Activated T-cell treated with anti-CD3 and anti-CD28 coated beads, Interleukin-2, amount 50 U/mL, for 1 hour (primary cell): ENCODE measurements around the gene ANKMY1.

ENCODE experiments used
- DNase-seq: peaks from one replicate; pipeline ENCODE4 v3.0.0-alpha.2; 2020

ANKMY1 gene

DNA sequence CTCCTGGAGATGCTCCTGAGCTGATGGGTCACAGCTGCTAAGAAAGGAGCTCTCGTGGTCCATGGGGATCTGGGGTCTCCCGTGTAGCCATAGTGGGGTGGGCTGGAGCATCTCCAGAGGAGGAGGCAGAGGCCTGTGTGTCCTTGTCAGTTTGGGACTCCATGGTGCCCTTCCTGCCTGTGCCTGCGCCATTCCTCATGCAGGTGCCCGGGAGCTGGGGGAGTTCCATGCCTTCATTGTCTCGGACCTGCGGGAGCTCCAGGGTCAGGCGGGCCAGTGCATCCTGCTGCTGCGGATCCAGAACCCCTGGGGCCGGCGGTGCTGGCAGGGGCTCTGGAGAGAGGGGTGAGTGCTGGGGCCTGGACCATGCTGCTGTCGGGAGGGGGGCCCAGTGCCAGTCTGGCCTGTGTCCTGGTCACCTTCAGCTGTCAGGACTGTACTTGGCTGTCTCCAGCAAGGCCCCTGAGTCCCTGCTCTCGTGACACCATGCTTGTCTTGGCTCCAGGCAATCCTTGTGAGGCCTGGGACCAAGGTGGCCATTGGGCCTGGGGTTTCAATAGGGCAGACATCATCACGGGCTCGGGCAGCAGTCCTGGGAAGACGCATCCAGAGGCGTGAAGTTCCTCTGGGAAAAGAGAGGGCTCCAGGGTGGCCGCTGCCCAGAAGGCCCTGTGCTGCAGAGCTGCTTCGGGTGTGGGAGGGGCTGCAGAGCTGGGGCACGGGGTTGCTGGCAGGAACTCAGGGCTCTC, 36.1 kb upstream of the ANKMY1 start:
- DNase-seq, result peak; percentile 13

DNA sequence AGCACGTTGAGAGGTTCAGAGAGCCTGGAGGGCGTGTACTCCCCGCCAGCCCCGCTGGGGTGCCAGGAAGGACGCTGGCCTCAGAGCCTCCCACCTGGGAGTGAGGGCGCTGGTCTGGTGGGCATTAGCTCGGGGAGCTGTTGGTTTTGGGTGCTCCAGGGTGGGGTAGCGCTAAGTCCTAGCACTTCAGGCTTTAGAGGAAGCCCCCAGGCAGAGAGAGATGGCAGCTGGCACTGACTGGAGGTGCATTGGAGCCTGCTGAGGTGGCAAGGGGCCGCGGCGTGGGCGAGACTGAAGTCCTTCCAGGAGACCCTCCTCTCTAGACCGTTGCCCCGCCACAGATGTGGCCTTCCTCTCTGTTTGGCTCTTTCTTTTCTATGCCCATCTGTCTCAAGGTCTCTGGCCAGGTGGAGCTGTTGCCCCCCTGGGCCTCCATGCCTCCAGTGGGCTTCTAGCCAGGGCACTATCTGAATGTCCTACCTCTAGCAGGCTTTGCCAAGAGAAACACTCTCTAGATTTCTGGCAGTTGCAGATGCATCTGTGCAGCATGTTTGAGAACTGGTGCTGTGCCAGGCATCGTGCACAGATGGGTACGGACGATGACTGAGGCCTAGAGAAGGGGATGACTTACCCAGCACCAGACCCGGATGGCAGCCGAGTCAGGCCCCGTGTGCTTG, 35.4 kb upstream of the ANKMY1 start:
- DNase-seq, result peak; percentile 5

DNA sequence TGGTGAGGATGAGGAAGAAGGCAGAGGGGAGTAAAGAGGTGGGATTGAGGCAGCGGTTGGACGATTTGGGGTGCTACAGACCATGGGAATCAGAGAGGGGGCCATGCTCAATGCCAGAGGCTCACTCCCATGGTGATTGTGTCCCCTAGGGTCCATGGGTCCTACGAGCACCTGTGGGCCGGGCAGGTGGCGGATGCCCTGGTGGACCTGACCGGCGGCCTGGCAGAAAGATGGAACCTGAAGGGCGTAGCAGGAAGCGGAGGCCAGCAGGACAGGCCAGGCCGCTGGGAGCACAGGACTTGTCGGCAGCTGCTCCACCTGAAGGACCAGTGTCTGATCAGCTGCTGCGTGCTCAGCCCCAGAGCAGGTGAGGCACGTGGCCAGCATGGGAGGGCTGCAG, 34.0 kb upstream of the ANKMY1 start:
- peak; percentile 13 for DNase-seq

DNA sequence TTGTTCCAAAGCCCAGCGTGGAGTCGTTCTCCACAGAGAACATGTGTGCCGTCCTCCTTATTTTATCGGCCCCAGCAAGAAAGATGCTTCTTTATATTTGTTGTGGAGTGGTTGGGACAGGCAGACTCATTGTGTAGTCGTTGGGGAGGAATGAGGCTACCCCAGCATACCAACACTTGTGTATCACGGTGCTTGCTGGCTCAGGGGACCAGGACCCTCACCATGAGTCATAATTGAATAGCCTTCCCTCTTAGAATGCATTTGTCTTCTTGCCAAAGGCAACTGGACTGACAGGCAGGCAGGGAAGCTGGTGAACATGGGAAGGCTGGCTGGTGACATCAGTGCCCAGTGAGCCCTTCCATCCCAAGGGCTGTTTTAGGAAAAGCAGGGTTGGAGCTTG, 33.4 kb upstream of the ANKMY1 start:
- no peak for DNase-seq

DNA sequence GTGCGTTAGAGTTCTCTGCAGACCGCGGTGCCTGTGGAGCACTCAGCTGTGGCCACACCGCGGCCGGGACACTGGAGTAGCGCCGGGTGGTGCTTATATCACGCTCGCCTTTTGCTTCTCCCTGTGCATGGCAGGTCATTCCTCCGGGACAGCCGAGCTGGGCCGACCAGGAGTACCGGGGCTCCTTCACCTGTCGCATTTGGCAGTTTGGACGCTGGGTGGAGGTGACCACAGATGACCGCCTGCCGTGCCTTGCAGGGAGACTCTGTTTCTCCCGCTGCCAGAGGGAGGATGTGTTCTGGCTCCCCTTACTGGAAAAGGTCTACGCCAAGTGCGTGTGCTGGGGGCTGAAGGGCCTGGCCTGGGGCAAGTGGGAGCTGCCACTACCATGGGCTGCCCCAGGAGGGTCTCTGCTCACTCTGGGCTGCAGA, 32.9 kb upstream of the ANKMY1 start:
- peak; percentile 4 for DNase-seq

DNA sequence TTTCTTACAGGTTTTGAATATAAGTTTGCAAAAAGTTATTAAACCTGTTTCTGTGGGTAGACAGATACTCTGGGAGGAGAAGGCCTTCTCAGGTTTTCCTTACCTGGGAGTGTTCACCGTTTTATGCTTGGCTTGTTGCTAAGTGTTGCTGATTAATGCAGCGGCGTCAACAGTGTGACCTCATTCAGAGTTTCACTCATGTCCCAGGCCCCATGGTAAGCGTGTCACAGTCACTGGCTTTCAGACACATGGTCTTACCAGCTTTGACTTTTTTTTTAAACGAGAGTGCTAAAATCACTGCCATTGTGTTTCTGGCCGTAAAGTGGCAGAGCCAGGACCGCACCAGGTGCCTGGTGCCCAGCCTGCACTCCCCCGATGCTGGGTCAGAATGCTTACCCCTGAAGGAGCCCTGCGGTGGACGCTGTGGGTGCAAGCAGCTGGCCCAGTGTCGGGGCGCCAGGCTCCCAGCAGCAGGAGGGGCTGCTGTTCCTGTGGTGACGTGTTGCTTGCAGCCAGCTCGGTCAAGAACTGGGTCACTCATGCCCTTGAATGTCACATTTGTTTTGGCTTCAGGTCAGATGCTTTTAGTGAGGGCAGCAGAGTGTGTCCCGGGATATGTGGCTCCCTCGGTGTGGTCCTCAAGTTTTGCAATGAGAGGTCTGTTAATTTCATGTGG, 32.2 kb upstream of the ANKMY1 start:
- peak; percentile 4 for DNase-seq

DNA sequence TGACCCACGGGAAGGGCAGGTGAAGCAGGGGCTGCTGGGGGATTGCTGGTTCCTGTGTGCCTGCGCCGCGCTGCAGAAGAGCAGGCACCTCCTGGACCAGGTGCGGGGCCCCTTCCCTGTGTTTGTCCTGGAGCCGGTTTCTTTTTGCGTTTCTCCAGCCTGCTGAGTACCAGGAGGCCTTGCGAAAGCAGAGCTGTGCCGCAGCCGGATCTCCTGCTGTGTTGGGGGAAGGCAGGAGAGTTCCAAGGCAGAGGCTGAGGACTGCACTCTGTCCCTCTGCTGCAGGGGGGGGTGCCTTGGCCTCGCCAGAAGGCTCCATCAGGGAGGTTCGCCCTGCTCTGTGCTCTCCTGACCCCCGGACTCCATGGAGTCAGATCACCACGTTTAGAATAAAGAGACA, 31.6 kb upstream of the ANKMY1 start:
- DNase-seq, result peak; percentile 10

DNA sequence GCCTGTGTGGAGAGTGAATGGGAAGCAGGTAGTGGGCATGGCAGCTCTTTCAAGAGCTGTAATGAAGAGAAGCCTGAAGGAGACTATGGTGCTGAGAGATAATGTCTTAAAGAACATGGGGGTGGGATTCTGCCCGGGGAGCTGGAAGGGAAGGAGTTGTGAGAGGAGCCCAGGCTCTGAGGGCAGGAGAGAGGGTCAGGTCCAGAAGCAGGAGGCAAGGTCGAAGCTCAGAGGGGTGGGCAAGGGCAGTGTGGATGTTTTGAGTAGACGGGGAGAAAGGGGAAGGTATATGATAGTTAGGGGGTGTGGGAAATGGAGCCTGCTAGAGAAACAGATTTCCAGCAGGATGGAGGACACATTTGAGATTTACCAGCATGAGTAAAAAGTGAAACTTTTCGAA, 30.9 kb upstream of the ANKMY1 start:
- peak; percentile 7 for DNase-seq

DNA sequence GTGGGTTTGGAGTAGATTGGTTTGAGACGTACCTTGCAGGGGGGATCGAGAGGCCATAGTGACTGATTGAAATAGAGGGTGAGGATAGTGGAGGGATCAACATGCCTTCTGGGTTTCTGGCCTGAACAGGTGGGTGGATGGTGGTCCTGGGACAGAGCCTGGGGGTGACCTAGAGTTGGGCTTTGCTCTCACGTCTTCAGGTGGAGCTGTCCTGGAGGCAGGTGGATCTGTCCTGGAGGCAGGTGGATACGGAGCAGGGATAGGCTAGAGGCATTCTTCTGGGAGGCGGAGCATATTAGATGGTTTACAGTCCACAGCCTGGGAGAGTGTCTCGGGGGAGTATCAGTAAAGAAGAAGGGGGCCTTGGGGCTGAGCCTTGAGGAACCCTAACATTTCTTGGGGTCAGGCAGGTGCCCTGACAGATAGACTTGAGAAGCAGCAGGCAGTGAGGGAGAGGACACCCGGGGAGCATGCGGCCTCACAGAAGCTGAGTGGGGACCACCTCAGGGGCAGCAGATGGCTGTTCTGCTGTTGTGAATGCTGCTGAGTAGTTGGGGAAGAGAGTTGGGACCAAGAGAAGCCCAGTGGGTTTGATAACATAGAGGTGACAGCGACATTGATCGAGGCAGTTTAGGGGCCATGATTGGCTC, 30.3 kb upstream of the ANKMY1 start:
- DNase-seq, result no peak

DNA sequence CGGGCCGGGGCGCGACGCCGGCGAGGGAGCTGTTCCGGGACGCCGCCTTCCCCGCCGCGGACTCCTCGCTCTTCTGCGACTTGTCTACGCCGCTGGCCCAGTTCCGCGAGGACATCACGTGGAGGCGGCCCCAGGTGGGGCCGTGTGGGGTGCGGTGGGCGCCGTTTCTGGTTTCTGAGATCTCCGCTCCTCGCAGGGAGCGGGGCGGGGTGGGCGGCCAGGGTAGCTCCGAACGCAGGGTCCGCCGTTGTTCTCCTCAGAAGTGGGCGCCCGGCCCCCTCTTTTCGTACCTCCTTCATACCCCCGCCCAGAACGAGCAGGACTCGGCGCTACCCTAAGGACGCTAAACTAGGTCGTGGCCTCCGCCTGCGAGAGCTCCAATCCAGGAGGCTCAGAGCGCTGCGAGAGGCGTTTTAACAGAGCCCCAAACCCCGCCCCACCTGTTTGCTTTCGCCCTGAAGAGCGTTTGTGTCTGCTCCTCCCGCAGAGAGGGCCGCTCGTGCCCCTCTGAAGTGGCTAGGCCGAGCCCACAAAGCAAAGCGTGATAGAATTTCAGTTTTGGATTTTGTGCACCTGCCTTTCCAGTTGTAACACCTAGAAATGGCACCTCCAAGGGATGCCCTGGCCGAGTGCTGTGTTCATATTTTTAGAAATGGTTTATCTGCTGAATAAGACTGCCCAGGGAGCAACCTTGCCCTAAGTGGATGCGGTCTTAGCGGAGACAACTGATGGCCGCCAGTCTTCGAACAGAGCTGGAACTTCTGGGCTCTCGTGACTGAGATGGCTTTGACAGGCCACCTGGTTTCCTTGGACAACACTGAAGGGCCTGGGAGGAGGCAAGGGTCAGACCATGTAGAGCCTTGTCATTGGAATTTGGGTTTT, 29.4 kb upstream of the ANKMY1 start:
- peak; percentile 68 for DNase-seq

DNA sequence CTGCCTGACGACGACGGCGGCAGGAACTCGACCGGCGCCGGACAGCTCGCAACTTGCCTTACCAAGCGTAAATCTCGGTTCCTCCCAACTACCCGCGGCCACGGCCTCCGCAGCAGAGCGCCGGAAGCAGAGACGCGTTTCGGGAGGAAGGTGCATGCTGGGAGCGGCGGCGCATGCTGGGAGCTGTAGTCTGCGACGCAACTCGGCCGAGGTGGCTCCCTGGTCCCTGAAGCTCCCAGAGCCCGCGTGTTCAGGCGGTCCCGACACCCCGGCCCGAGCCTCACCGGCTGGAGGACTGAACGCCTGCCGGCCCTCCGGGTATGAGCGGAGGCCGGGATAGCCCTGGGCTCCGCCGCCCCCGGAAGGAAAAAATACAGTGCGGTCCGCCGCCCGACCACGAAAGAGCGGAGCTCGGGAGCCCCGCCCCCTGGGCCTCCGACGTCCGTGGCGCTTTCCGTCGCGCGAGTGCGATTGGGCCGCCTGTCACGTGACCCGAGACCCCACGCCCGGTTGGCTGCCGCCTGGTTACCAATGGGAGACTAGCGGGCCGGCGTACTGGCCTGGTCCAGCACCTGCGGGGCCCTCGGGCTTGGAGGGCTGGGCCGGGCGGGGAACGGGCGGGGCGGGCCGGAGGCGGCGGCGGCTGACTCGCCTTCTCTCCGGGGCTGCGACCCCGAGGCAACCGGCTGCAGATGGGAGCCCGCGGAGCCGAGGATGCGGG, 28.6 kb upstream of the ANKMY1 start, which contains the start of gene CAPN10:
Gene CAPN10, plus strand, starts transcription at position 537 of the 721 bp plus-strand sequence. Its CDS starts 178 bp downstream, at position 715.
- DNase-seq, result peak; percentile 95

DNA sequence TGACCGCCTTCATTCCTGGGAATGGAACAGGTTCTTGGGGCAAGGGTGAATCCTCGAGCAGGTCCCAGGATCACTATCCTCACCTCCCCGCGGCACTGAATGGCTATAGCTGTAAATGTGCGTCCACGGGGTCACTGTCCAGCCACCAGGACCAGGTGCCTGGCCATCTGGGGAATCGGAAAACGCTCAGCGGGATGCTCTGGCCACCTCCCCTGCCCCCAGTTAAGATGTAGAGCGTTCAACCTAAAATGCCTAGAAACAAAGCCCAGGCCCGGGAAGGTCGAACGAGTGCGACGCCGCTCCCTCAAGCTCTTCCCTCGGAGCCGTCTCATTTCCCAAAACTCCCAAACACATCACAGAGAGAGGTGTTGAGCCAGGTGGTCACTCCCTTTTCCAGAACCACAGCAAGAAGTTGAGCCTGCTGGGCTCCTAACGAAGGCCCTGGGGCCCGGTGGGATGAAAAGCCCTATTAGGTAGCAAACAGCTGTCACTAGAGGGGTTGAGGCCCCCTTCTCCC, 28.0 kb upstream of the ANKMY1 start:
- no peak for DNase-seq

DNA sequence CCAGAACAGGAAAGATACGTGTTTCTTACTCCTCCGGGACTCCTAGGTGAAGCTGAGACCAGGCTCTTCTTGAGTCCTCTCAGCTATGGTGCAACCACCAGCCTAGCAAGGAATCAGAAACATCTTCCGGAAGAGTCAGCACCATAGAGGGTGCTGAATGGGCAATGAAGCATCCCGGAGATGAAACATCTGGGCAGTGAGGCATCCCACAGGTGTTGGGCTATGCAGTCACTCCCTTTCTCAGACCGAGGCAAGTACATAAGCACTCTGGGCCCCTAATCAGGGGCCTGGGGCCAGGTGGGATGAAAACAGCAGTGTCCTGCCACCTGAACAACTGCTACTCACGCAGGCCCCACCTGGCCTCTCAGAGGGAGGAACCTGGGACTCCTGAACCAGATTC, 27.3 kb upstream of the ANKMY1 start:
- DNase-seq, result no peak

DNA sequence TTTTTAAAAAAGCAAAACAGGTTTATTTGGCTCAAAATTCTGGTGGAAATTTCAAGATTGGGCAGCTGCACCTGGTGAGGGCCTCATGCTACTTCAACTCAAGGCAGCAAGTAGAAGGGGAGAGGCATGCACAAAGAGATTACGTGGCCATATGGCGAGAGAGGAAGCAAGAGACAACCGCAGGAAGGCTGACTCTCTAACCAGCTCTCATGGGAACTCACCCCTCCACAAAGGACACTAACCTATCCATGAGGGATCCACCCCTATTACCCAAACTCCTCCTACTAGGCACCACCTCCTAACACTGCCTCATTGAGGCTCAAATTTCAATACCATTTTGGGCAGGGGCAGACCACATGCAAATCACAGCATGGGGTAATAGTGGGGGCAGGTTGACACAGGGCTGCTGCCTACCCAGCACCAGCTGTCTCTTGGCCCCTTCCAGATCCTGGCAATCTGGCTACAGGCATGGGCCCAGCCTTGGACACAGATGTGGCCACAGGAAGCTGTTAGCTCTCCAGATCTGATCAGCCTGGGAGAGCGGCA, 26.8 kb upstream of the ANKMY1 start:
- DNase-seq, result no peak

DNA sequence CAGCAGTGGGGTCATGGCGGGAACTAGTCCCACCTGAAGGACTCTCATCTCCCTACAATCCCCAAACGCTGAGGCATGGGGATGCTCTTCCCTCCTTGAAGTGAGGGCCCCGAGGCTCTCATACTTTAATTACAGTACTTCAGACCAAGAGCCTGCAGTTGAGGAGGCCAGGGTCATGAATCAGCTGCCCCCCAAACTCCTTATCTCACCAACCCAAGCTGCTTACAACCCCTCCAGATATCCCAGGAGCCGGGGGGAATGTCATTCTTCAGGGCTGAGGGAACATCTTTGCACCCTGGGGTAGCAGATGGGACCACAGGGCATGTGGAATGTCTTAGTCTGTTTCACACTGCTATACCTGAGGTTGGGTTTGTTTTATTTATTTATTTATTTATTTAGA, 26.0 kb upstream of the ANKMY1 start:
- DNase-seq, result no peak

DNA sequence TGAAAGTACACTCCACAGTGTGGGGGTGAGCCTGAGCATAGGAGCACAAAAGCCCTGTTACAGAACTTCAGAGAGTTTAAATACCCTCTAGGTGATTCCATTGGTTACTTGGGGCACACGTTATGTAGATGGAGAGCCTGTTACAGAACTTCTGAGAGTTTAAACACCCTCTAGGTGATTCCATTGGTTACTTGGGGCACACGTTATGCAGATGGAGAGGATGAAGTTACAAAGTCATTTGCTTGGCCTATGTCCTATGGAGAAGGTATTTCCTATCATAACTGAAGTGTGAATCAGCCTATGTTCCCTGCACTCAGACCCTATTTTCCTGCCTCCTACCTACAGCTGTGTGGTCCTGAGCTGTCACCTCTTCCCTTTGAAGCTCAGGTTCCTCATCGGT, 25.0 kb upstream of the ANKMY1 start:
- DNase-seq, result no peak

DNA sequence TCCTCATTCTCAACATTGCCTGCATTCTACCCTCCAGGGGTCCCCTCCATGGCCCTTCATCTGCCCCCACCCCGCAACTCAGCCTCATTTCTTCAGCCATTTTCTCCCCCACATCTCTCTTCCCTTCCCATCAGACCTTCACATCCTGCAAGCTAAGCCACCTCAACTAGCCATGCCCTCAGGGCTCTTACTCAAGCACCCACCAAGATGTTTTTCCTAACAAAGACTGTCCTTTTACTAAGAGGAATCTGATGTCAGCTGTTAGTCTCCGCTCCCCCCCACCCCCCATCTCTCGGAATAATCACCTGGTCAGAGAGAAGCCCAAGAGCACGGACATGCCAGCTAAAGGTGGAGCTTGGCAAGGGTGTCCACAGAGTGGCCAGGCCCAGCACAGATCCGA, 24.0 kb upstream of the ANKMY1 start:
- DNase-seq, result no peak

DNA sequence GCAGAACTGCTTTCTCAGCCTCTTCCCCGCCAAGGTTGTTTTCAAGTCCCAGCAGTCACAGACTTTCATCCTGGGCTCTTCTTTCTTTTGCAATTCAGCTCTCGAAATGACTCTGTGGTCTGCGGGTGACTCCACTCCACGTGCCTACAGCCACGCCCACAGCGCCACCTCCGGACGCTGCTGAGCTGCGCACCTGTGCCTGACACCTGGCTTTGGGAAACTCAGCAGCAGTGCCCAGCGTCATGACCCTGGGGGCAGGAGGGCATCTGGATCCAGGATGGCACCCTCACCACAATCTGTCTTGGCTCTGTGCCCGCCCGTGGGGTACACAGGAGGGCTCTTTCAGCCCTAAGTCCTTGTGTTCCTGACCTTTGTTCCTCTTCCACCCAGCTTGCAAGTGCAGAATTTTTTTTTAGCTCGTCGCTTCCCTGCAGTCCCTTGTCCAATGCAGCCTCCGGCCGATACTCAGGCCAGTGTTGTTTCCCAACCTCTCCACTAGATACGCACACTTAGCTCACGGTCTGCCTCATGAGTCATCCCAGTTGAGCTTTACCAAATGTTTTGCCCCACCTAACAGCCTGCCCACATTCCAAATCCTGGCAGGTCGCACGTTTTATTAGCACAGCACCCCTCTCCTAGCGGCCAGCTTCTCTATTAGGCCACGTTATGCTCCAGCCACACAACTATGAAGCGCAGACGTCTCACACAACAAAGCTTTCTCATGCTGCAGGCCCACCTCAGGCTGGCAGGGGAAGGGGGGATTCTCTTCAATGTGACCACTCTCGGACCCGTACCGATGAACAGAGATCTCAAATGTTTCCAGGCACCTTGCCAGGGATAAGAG, 22.2 kb upstream of the ANKMY1 start:
- DNase-seq, result peak; percentile 79

DNA sequence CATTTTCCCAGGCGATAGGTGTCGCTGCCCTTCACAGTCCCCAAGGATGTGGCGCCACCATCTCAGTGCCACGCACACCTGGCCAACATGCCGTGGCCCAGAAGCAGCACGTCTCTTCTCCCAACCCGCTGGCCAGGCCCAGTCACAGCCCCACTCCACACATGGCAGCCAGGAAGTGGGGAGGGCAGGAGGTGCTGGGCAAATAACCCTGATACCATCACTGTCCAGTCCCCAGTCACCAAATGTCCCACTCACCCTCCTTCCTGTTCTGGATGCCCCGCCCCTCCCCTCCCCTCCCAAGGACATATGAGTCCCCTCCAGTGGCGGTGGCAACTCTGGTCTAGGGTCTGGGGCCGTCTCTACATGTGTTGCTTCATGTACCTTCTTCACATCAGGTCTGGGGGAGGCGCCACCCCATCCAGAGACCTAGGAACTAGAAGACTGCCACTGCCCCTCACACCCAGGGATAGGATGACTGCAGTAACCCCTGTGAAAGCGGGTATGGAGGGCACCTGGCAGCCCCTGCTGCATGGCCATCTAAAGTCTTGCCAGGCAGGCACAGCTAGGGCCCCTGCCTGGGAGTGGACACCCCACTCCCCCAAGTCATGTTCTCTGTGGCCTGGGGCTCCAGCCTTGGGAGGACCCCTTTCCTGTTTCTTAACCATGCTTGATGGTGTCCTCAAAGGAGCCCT, 21.4 kb upstream of the ANKMY1 start:
- no peak for DNase-seq

DNA sequence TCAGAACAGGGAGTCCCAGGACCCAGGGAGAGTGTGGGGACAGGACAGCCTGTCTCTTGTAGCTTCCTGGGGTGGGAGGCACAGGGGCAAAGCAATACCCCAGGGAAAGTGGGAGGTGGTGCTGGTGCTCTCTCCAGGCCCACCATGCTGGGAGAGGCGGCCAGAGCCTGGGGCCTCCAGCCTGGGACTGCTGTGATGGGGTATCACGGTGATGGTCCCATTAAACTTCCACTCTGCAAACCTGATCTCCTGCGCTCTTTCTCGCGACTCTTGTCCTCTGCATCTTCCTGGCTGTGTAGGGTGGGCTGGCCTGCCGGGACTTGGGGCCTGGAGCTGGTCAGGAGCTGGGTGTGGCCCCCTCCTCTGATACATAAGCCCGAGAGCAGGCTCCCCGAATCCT, 20.7 kb upstream of the ANKMY1 start:
- no peak for DNase-seq
